ENCODE measurements around the gene TDRD10.
"Not testable (repeated sequence)": the region's sequence is repeated elsewhere in the genome, so short reads cannot be mapped to it uniquely, and the experiment has no call there.

TDRD10 gene

GRCh38 chr1:154514066-154514553 is 12.1 kb downstream of the TDRD10 start:
- in situ Hi-C loops (cut with HindIII; ENCODE audit: low sequenced_read_pairs) = no loop called here

GRCh38 chr1:154517661-154518060 is 15.6 kb downstream of the TDRD10 start:
- in situ Hi-C loops (cut with HindIII; ENCODE audit: low sequenced_read_pairs) = no loop called here

DNA sequence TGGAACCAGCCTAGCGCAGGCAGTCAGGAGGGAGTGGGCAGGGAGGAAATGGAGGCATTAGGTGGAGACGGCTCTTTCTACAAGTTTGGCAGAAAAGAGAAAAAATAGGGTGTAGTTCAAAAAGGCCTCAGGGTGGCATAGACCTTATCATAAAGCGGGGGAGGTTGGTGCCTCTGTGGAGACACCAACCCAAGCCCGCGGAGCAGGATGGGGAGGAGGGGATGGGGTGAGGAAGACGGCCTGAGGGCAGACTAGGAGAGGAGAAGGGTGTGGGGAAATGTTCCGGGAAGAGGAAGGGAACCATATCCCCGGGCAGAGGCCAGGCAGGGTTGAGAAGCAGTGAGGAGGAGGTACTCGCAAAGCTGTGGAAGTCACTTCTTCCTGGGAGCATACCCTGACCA is 17.6 kb downstream of the TDRD10 start:
- in situ Hi-C loops (cut with HindIII; ENCODE audit: low sequenced_read_pairs) = no loop called here

DNA sequence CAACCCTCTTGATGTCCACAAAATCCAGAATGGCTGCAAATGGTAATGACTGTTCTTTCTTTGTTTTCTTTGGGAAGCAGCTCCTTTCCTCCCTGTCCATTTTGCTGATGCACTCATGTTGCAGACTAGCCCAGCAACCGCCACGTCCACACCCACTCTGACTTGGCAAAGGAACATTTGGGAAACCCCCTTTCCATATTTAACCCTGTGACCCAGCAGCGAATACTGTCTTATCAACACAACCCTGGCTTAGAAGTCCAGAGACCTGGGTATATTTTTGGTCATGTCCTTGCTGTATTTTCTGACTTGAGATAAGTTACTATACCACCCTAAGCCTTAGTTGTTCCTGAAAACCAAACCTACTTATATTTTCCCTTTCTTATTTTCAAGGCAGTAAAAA is 18.3 kb downstream of the TDRD10 start:
- in situ Hi-C loops (cut with HindIII; ENCODE audit: low sequenced_read_pairs) = no loop called here

- in situ Hi-C loops (cut with HindIII; ENCODE audit: low sequenced_read_pairs) = no loop called here
Measured at GRCh38 chr1:154521695-154522094, 19.7 kb downstream of the TDRD10 start.

GRCh38 chr1:154524881-154525280 is 22.9 kb downstream of the TDRD10 start:
- in situ Hi-C loops (cut with HindIII; ENCODE audit: low sequenced_read_pairs) = no loop called here

DNA sequence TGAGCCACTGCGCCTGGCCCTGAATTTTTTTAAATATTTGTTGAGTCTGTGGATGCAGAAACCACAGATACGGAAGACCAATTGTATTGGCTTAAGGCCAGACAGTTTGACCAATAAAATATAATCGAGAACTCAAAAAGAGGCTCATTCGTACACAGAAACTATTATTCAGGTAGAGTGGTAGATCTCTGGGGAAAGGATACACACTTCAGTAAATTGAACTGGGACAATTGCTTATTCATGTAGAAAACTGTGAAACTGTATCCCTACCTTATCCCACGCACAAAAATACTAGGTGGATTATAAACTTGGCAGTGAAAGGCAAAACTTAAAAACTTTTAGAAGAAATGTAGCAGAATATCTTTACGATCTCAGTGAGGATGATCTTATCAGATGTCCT is 25.2 kb downstream of the TDRD10 start:
- in situ Hi-C loops (cut with HindIII; ENCODE audit: low sequenced_read_pairs) = no loop called here

DNA sequence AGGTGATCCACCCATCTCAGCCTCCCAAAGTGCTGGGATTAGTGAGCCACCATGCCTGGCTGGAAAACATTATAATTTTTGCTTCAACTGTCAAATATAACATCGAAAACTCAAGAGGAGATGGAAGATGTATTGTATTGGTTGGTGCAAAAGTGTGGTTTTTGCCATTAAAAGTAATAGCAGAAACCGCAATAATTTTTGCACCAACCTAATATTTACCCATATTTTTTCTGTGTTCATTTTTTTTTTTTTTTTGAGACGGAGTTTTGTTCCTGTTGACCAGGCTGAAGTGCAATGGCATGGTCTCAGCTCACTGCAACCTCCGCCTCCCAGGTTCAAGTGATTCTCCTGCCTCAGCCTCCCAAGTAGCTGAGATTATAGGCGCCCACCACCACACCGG is 27.3 kb downstream of the TDRD10 start:
- in situ Hi-C loops (cut with HindIII; ENCODE audit: low sequenced_read_pairs) = no loop called here

- in situ Hi-C loops (cut with HindIII; ENCODE audit: low sequenced_read_pairs) = not testable (repeated sequence)
Measured at GRCh38 chr1:154531950-154532349, 29.9 kb downstream of the TDRD10 start.

DNA sequence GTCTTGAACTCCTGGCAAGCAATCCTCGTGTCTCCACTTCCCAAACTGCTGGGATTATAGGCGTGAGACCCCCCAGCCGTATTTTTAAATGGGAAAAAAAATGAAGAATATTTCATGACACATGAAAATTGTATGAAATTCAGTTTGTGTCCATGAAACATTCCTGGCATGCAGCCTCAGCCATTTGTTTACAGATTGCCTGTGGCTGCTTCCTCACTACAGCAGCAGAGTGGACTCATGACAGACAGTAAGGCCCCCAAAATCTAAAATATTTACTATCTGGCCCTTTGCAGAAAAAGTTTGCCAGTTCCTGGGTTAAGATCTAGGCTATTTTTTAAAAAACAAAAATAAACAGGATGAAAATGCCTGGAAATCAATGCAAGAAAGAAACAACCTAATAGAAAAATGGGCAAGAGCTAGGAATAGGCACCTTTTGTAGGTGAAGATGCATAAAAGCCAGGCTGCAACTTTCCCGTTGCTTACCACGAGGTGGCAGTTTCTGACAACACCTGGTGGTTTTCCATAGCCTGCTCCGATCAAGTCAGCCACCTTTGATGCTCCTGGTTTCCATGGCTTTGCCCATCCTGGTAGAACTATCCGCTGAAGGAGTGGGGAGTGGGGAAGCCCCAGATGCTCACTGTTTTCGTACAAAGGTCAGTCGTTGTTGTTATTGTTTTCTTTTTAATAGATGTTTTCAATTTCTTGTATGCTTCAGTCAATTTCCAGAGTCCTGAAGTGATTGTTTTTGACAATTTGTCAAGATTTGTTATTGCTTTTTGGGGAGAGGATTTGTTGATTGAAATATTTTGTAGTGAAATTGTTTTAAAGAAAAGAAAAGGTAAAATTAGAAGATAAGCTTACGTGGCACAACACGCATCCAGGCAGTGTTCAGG is 32.2 kb downstream of the TDRD10 start:
- in situ Hi-C loops (cut with HindIII; ENCODE audit: low sequenced_read_pairs) = no loop called here

DNA sequence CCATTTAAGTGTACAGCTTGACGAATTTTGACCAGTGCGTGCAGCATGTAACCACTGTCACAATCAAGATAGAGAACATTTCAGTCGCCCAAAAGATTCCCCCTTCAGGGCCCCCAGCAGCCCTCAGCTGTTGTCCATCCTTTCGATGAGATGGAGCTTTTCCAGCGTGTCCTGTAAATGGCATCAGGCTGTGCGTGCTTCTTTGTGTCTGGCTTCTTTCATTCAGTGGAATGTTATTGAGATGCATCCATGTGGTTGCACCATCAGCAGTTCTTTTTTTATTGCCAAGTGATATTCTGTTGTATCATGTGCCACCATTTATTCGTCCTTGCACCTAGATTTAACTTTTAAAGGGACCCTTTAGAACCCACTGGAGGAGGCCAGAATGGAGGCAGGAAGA is 34.6 kb downstream of the TDRD10 start:
- in situ Hi-C loops (cut with HindIII; ENCODE audit: low sequenced_read_pairs) = no loop called here

DNA sequence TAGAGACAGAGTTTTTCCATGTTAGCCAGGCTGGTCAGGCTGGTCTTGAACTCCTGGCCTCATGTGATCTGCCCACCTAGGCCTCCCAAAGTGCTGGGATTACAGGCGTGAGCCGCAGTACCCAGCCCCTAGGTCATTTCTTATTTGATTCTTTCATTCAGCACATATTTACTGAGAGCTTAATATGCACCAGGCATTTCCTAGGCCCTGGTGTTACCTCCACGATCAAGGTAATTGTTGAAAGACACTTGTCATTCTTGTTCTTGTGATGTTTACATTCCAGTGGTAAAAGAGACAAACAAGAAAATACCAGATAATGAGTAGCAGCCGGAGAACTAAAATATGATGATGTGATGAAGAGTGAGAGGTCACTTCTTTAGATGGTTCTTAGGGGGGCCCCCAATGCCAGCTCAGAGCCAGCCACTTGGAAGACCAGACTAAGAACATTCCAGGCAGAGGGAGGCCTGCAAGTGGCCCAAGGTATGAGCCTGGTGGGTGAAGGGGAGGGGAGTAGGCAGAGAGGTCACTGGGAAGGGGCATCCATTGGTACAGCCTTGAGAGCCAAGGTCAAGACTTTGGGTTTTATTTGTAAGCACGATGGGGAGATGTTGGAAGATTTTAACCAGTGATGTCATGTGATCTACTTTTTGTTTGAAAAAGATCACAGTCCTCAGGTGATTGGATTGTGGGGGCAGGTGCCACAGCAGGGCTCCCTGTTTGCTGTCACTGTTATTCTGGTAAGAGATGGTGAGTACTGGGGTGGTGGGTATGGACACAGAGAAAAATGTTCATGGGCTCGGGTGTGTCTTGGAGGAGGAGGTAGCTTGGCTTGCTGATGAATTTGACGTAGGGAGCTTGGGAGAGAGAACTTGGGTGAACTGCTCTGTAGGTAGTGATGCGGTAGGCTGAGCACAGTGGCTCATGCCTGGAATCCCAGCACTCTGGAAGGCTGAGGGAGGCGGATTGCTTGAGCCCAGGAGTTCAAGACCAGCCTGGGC is 37.8 kb downstream of the TDRD10 start:
- in situ Hi-C loops (cut with HindIII; ENCODE audit: low sequenced_read_pairs) = no loop called here

DNA sequence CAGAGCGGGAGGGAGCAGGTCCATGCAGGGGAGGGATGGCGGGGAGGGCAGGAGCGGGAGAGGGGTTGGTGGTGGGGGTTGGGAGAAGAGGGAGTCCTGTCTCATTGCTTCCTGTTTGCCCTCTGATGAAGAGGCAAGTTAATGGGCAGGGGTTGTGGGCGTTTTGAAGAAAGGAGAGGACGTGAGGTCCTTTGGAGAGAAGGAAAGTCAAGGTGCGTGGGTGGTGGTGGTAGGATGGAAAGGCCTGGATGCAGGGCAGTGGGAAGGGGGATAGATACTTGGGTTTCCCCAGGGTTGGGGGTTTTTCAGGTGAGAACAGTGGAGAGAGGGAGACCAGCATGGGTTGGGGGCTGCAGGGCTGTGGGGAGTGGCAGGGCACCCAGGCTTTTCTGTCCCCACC is 39.2 kb downstream of the TDRD10 start:
- in situ Hi-C loops (cut with HindIII; ENCODE audit: low sequenced_read_pairs) = no loop called here

GRCh38 chr1:154546264-154547063 is 44.4 kb downstream of the TDRD10 start:
- in situ Hi-C loops (cut with HindIII; ENCODE audit: low sequenced_read_pairs) = no loop called here

GRCh38 chr1:154547105-154547732 is 45.2 kb downstream of the TDRD10 start:
- in situ Hi-C loops (cut with HindIII; ENCODE audit: low sequenced_read_pairs) = no loop called here

GRCh38 chr1:154548028-154548427 is 46.0 kb downstream of the TDRD10 start:
- in situ Hi-C loops (cut with HindIII; ENCODE audit: low sequenced_read_pairs) = no loop called here

DNA sequence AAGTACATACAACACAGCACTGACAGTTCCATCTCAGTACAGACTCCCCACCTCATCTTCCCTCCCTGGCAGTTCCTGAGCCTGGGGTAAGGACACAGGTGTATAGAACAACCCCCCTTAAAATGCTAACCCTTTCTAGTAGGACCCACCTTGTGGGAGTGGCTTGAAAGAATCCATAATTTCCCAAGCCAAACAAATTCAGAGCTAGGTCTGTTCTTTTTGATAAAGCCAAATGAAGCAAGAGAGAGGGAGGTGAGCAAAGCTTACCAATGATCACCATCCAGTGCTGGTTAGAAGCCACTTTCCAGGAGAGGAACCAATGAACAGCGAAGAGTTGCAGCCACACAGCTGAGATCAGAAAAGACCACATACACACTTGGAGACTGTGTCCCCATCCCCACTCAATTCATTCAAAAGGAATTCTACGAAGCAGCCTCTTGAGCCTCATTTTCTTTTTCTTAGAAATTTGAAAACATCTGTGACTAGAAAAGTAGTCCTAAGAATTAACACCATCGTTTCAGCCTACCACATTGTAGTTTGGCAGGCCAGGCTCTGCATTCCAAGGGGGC is 47.3 kb downstream of the TDRD10 start:
- in situ Hi-C loops (cut with HindIII; ENCODE audit: low sequenced_read_pairs) = no loop called here

GRCh38 chr1:154550070-154550469 is 48.1 kb downstream of the TDRD10 start:
- in situ Hi-C loops (cut with HindIII; ENCODE audit: low sequenced_read_pairs) = no loop called here

DNA sequence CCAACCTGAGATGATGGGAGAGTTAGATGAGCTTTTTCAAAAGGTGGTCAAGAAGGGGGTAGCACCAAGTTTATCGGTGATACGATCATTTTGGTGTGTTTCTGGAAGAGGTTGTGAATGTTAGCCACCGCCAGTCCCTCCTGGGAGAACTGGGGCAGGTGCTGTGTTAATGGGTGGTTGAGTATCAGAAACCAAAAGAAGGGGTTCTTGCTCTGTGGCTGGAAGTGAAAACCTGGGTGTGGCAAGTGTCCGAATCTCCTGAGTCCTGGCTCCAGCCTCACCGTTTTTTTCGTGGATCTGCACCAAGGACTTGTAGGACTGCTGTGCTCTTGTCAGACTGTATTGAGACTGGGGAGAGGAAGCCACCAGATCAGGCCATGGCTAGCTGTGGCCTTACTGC is 48.6 kb downstream of the TDRD10 start:
- in situ Hi-C loops (cut with HindIII; ENCODE audit: low sequenced_read_pairs) = no loop called here

GRCh38 chr1:154551474-154551873 is 49.5 kb downstream of the TDRD10 start:
- in situ Hi-C loops (cut with HindIII; ENCODE audit: low sequenced_read_pairs) = no loop called here

Measured in DLD1 (cell line).